Natural killer cell (primary cell): Measurements from ENCODE around the gene SULT1B1. TPM values are rescaled to one million over a fixed set of nuclear protein-coding genes. Genes with fewer than 3 reads are reported as not detected.

Source experiments
- ATAC-seq, 3 donors: fragments of 150-1000 bp in 2 of 3; fragments of 200-7000 bp in 1 of 3; cut with Tn5 transposase; 1 replicate in 1 of 3; 2 replicates in 2 of 3; pipeline ENCODE4 v1.10.0; 2021; ENCODE audit warnings: mild to moderate bottlenecking in 2 of 3, moderate library complexity in 2 of 3
- DNase-seq, 2 donors: peaks; one replicate each; pipeline versions ENCODE4 v3.0.0 to v3.0.0-alpha.2; 2013 to 2021; ENCODE audit warnings: mixed read lengths in 1 of 2
- H3K27ac ChIP-seq: one replicate; pipeline ENCODE4 v1.5.1; 2013; ENCODE audit warnings: mild to moderate bottlenecking, low read length
- H3K27me3 ChIP-seq: one replicate; pipeline ENCODE4 v1.6.1; 2013; ENCODE audit warnings: low read length; ENCODE audit not compliant: control insufficient read depth, insufficient read depth
- H3K36me3 ChIP-seq: one replicate; pipeline ENCODE4 v1.6.1; 2013; ENCODE audit warnings: low read length; ENCODE audit not compliant: control insufficient read depth, insufficient read depth
- H3K4me1 ChIP-seq: one replicate; pipeline ENCODE4 v1.6.1; 2013; ENCODE audit warnings: low read length; ENCODE audit not compliant: control insufficient read depth, insufficient read depth
- H3K4me3 ChIP-seq: one replicate; pipeline ENCODE4 v1.5.1; 2013; ENCODE audit warnings: low read length
- H3K9me3 ChIP-seq: one replicate; pipeline ENCODE4 v1.6.1; 2013; ENCODE audit warnings: low read length; ENCODE audit not compliant: control insufficient read depth, insufficient read depth
- H3K27ac Mint-ChIP-seq, 2 donors: one replicate each; pipeline ENCODE4 v1.8.0; 2022; ENCODE audit warnings: mild to moderate bottlenecking in 2 of 2, mixed read lengths in 2 of 2, moderate library complexity in 1 of 2
- H3K27me3 Mint-ChIP-seq, 2 donors: one replicate each; pipeline ENCODE4 v1.8.0; 2022; ENCODE audit warnings: low read depth in 2 of 2, mixed read lengths in 2 of 2
- H3K36me3 Mint-ChIP-seq: one replicate; pipeline ENCODE4 v1.8.0; 2022; ENCODE audit warnings: mixed read lengths
- H3K4me1 Mint-ChIP-seq, 2 donors: one replicate each; pipeline ENCODE4 v1.8.0; 2022; ENCODE audit warnings: mixed read lengths in 2 of 2
- H3K4me3 Mint-ChIP-seq: one replicate; pipeline ENCODE4 v1.8.0; 2022; ENCODE audit warnings: mild to moderate bottlenecking, moderate library complexity, mixed read lengths
- H3K9me3 Mint-ChIP-seq, 2 donors: one replicate each; pipeline ENCODE4 v1.8.0; 2022; ENCODE audit warnings: mixed read lengths in 2 of 2
- WGBS: methylation state at CpG from one replicate; pipeline ENCODE4 v1.1.7; 2013; ENCODE audit warnings: missing lambda C conversion rate; ENCODE audit not compliant: insufficient coverage; 5-methylcytosine and 5-hydroxymethylcytosine counted together
- intact Hi-C: fragments of 100-400 bp; cut with micrococcal nuclease; formaldehyde crosslinking; loops from one replicate; pipeline ENCODE4 v1.14.2; 2022
- total RNA-seq, 4 donors: library from RNA; stranded (reverse); fragments of 120-200 nt in 1 of 4; gene quantifications; one replicate each; pipeline versions ENCODE4 v1.2.3 to v1.2.4, GENCODE V29; 2013 to 2022
- TF ChIP-seq, protein P1 (sequence below): fragments of 200-600 bp; IDR thresholded peaks from one replicate; pipeline ENCODE4 v1.8.0; 2022; ENCODE audit warnings: antibody characterized with exemption

Gene SULT1B1
- total RNA-seq, 3 donors from 2014 or later (not counting 1 experiment from before 2014, with no cell fraction given) = 11.9 to 24.6 (median 24.5) TPM

DNA sequence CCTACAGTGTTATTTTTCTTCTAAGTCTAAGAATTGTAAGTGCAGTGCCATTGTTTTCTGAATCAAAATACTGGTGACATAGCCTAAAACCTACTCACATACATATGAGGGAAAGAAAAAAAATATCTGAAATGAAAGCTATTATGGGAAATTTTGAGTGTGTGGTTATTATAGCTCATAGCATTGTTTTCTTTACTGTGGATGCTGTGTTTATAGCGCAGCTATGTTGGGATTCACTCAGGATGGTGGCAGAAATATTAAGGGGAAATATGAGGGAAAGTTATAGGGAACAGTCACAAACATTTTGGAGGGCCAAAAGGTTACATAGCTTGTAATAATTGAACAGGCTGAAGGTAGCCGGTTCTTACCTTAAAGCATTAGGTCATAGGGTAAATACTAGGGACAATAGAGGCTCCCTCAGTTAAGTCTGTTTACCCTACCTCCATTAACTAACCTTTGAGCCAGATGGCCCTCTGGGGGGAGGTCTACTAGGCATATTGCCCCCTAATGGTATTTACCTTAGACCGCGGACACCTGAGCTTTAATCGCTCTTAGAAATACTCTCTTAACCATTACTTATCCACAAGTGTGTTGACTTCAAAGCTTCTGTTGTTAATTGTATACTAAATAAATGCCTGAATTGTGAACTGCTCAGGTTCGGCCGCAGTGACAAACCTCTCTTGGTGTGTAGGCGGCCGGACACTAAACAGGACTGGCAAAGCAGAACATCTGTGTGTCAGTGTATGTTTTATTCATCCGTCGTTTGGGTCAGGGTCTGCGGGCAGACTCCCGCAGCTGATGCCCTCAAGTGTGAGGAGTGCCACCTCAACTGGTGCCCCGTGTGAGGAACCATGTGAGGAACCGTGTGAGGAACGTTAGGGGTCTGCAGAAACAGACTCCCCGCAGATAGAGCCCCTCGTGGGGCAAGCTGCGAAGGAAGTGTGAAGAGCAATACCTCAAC is 21.3 kb upstream of the SULT1B1 start:
- Mint-ChIP-seq H3K27me3 (no peaks in the 10 kb centered on the region), H3K9me3 (no peaks in the 10 kb centered on the region), H3K36me3 (no peaks in the 10 kb centered on the region), H3K4me3 (no peak overlapping the region), H3K4me1 (no peaks in the 10 kb centered on the region), H3K27ac (no peak overlapping the region)
- DNase-seq (no peak), ATAC-seq (no peak)
- Histone ChIP-seq H3K4me1 (no peaks in the 10 kb centered on the region), H3K36me3 (no peaks in the 10 kb centered on the region), H3K27ac (no peak overlapping the region), H3K4me3 (no peak overlapping the region), H3K9me3 (no peaks in the 10 kb centered on the region), H3K27me3 (no peaks in the 10 kb centered on the region)
- TF ChIP-seq, protein P1, sequence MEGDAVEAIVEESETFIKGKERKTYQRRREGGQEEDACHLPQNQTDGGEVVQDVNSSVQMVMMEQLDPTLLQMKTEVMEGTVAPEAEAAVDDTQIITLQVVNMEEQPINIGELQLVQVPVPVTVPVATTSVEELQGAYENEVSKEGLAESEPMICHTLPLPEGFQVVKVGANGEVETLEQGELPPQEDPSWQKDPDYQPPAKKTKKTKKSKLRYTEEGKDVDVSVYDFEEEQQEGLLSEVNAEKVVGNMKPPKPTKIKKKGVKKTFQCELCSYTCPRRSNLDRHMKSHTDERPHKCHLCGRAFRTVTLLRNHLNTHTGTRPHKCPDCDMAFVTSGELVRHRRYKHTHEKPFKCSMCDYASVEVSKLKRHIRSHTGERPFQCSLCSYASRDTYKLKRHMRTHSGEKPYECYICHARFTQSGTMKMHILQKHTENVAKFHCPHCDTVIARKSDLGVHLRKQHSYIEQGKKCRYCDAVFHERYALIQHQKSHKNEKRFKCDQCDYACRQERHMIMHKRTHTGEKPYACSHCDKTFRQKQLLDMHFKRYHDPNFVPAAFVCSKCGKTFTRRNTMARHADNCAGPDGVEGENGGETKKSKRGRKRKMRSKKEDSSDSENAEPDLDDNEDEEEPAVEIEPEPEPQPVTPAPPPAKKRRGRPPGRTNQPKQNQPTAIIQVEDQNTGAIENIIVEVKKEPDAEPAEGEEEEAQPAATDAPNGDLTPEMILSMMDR = no peak
- intact Hi-C loops = no loop called here
- 94% methylated on average over 17 of the region's 19 CpGs for WGBS

DNA sequence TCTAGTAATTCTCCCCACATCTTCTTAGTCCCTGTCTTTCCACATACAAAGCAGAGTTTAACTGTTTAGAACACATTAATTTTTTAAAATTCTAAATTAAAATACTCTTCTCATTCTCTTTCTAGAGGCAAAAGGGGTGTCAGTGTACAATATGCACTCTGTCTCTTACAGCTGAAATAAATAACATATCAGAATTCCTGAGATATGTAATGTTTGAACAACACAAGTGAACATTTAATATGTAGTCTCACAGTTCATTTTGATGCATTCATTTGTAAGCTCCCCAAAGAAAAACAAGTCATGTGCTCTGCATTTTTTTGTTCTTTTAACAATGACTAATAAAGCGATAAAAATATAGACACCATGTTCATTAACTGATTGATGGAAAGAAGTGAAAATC is 19.7 kb upstream of the SULT1B1 start:
- DNase-seq = no peak
- Histone ChIP-seq H3K9me3 (no peaks in the 10 kb centered on the region), H3K4me3 (no peak overlapping the region), H3K4me1 (no peaks in the 10 kb centered on the region), H3K27me3 (no peaks in the 10 kb centered on the region), H3K36me3 (no peaks in the 10 kb centered on the region), H3K27ac (no peak overlapping the region)
- Mint-ChIP-seq H3K4me1 (no peaks in the 10 kb centered on the region), H3K27me3 (no peaks in the 10 kb centered on the region), H3K9me3 (no peaks in the 10 kb centered on the region), H3K4me3 (no peak overlapping the region), H3K27ac (no peak overlapping the region), H3K36me3 (no peaks in the 10 kb centered on the region)
- no CpG with 5 or more reads among the region's 1 CpG for WGBS
- TF ChIP-seq, protein P1 = no peak
- no peak for ATAC-seq
- intact Hi-C loops = no loop called here

GRCh38 chr4:69776696-69777095 is 16.3 kb upstream of the SULT1B1 start:
- ATAC-seq = no peak
- DNase-seq = no peak
- Mint-ChIP-seq H3K4me3 (no peak overlapping the region), H3K27ac (no peak overlapping the region), H3K27me3 (no peaks in the 10 kb centered on the region), H3K4me1 (no peaks in the 10 kb centered on the region), H3K9me3 (no peaks in the 10 kb centered on the region), H3K36me3 (no peaks in the 10 kb centered on the region)
- H3K27ac ChIP-seq = no peak overlapping the region
- no peaks in the 10 kb centered on the region for H3K36me3 ChIP-seq
- TF ChIP-seq, protein P1 = no peak
- H3K4me1 ChIP-seq = no peaks in the 10 kb centered on the region
- intact Hi-C loops = no loop called here
- WGBS = 93% methylated on average over 2 of the region's 3 CpGs
- no peaks in the 10 kb centered on the region for H3K27me3 ChIP-seq
- no peak overlapping the region for H3K4me3 ChIP-seq
- no peaks in the 10 kb centered on the region for H3K9me3 ChIP-seq
